BE2C (cell line): ENCODE measurements around the gene HEXA.

Experiments used
- DNase-seq: peaks from one replicate; pipeline ENCODE4 v3.0.0-alpha.2; 2020
- H3K27me3 ChIP-seq: fragments of 250-450 bp; sonication (Bioruptor Pico); 2 replicates; pipeline ENCODE4 v1.5.1; 2020; ENCODE audit warnings: mild to moderate bottlenecking
- H3K36me3 ChIP-seq: fragments of 250-450 bp; sonication (Bioruptor Pico); 2 replicates; pipeline ENCODE4 v1.5.1; 2020; ENCODE audit warnings: mild to moderate bottlenecking
- H3K4me1 ChIP-seq: fragments of 250-450 bp; sonication (Bioruptor Pico); 2 replicates; pipeline ENCODE4 v1.5.1; 2020
- H3K4me3 ChIP-seq: 2 replicates; pipeline ENCODE4 v1.5.1; 2011; ENCODE audit warnings: low read depth, low read length
- H3K9me3 ChIP-seq: fragments of 250-450 bp; sonication (Bioruptor Pico); 2 replicates; pipeline ENCODE4 v1.5.1; 2020
- TF ChIP-seq, protein P1 (sequence below): IDR thresholded peaks from 2 replicates; pipeline ENCODE4 v1.5.1; 2012; ENCODE audit warnings: mild to moderate bottlenecking, low read depth, low read length

Gene HEXA

DNA sequence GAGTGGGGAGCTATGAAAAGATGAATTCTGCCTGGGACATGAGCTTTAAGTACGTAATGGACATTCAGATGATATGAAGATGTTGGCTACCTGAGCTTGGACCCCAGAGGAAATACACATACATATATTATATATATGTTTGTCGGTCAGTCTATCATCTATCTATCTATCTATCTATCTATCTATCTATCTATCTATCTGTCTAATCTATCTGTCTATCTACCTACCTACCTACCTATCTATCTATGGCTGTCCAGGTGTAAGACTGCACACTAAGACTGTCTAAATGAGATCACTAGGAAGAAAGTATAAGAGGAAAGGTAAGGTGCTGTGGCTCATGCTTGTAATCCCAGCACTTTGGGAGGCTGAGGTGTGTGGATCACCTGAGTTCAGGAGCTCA is 37.7 kb downstream of the HEXA start:
- no peaks in the 10 kb centered on the region for H3K27me3 ChIP-seq
- H3K36me3 ChIP-seq, result no peaks in the 10 kb centered on the region
- DNase-seq, result no peak
- TF ChIP-seq, protein P1, sequence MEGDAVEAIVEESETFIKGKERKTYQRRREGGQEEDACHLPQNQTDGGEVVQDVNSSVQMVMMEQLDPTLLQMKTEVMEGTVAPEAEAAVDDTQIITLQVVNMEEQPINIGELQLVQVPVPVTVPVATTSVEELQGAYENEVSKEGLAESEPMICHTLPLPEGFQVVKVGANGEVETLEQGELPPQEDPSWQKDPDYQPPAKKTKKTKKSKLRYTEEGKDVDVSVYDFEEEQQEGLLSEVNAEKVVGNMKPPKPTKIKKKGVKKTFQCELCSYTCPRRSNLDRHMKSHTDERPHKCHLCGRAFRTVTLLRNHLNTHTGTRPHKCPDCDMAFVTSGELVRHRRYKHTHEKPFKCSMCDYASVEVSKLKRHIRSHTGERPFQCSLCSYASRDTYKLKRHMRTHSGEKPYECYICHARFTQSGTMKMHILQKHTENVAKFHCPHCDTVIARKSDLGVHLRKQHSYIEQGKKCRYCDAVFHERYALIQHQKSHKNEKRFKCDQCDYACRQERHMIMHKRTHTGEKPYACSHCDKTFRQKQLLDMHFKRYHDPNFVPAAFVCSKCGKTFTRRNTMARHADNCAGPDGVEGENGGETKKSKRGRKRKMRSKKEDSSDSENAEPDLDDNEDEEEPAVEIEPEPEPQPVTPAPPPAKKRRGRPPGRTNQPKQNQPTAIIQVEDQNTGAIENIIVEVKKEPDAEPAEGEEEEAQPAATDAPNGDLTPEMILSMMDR, result no peak
- peaks cover 3% of the 10 kb centered on the region; the same call in 1 of the 2 replicates for H3K4me1 ChIP-seq
- no peak overlapping the region for H3K4me3 ChIP-seq
- H3K9me3 ChIP-seq, result no peaks in the 10 kb centered on the region

DNA sequence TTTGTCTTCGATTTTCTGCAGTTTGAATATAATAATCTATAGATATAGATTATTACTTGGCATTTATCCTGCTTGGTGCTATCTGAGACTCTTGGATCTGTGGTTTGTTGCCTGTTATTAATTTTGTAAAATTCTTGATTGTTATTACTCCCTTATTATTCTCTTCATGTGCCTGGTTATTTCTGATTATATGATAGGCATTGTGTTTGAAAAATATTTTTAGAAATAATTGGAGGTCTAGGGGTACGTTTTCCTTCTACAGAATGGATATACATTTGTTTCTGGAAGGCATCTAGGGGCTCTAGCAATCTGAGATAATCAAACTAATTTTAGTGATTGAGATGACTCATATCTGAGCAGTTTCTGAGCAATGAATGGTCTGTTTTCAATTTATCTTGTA is 41.0 kb downstream of the HEXA start:
- TF ChIP-seq, protein P1, result no peak
- no peaks in the 10 kb centered on the region for H3K27me3 ChIP-seq
- H3K9me3 ChIP-seq, result no peaks in the 10 kb centered on the region
- DNase-seq, result no peak
- H3K4me1 ChIP-seq, result no peaks in the 10 kb centered on the region
- no peak overlapping the region for H3K4me3 ChIP-seq
- no peaks in the 10 kb centered on the region for H3K36me3 ChIP-seq

DNA sequence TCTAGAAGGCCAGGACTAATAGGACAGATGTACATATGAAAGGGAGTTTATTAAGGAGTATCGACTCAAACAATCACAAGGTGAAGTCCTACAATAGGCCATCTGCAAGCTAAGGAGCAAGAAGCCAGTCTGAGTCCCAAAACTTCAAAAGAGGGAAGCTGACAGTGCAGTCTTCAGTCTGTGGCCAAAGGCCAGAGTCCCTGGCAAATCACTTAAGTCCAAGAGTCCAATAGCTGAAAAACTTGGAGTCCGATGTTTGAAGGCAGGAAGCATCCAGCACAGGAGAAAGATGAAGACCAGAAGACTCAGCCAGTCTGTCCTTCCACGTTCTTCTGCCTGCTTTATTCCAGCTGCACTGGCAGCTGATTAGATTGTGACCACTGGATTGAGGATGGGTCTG is 44.8 kb downstream of the HEXA start:
- Histone ChIP-seq H3K36me3 (no peaks in the 10 kb centered on the region), H3K4me3 (no peak overlapping the region), H3K4me1 (no peaks in the 10 kb centered on the region), H3K27me3 (no peaks in the 10 kb centered on the region), H3K9me3 (no peaks in the 10 kb centered on the region)
- TF ChIP-seq, protein P1, result no peak
- no peak for DNase-seq

DNA sequence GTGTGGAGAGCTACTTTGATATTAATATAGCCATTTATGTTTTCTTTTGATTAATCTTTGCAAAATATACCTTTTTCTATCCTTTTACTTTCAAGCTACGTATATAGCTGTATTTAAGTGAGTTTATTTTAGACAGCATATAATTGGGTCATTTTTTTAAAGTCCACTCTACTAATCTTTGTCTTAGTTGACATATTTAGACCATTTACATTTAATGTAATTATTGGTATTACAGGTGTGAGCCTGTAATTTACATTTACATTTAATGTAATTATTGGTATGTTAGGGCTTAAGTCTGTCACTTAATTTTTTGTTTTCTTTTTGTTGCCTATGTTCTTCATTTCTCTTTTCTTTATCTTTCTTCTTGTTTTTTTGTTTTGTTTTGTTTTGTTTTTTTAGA is 52.1 kb downstream of the HEXA start:
- no peak overlapping the region for H3K4me3 ChIP-seq
- DNase-seq, result no peak
- TF ChIP-seq, protein P1, result no peak

DNA sequence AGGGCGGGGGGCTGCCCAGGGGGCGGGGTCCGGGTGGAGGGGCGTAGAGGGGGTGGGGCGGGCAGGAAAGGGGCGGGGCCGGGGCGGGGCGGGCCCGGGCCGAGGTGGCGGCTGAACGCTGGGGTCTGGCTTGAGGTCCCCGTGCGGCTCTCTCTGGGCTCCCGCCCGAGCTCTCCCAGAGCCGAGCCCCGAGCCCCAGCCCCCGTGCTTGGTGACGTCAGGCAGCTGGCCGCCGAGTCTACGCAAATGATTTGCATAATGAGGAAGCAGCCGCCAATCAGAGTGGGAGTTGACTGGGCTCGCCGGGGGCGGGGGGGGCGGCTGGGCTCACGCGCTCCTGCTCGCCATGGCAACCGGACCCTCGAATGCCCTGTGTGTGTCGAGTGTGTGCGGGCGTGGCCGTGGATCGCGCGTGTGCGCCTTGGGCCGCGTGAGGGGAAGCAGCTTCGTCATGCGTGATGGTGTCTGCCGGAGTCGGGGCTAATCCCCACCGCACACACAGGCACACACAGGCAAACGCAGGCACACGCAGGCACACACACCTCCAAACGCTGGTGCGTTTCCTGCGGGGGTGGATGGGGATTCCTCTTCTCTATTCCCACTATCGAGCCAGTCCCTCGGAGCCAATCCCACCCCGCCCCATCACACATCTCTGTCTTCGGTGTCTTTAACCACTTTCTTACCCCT is 55.7 kb downstream of the HEXA start, which contains the start of gene CELF6:
Gene CELF6 (minus strand): TSS at position 173 of the 687 bp plus-strand sequence. CDS start 283 bp downstream, outside the sequence.
- peak; percentile 99 for DNase-seq
- Histone ChIP-seq H3K36me3 (no peaks in the 10 kb centered on the region), H3K4me1 (peaks cover 14% of the 10 kb centered on the region), H3K27me3 (no peaks in the 10 kb centered on the region), H3K9me3 (no peaks in the 10 kb centered on the region), H3K4me3 (peak within 1 kb of the TSS; percentile 67)
- TF ChIP-seq, protein P1, result no peak

More for the DNA sequence above, 52.1 kb downstream of the HEXA start:
- H3K36me3 ChIP-seq, result no peaks in the 10 kb centered on the region
- no peaks in the 10 kb centered on the region for H3K9me3 ChIP-seq
- H3K4me1 ChIP-seq, result peaks cover 5% of the 10 kb centered on the region
- no peaks in the 10 kb centered on the region for H3K27me3 ChIP-seq

DNA sequence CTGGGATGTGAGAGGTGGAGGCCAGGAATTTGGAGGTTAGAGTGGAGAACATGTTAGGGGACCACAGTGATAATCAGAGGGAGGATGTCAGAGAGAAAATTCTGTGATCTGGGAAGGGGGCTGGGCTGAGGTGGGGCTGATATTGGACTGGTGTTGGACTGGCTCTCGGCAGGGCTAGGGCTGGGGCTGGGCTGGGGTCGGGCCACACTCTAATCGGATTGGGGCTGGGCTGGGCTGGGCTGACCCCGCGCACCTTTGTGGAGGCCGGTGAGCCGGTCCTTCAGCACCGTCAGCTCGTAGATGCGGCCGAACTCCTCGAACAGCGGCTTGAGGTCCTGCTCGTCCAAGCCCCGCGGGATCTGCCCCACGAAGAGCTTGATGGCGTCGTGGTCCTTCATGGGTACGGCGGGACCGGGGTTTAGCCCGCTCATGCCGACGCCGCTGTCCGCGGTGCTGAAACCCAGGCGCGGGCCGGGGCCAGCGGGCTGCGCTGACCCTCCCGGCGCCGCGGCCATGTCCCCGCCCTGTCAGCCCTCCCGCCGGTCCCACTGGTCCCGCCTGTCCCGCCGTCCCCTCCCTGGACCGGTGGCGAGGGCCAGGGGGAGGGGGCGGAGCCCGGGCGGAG is 56.3 kb downstream of the HEXA start:
- H3K4me3 ChIP-seq, result peak overlapping the region; percentile 57
- no peaks in the 10 kb centered on the region for H3K9me3 ChIP-seq
- DNase-seq, result no peak
- H3K4me1 ChIP-seq, result peaks cover 14% of the 10 kb centered on the region
- no peaks in the 10 kb centered on the region for H3K36me3 ChIP-seq
- no peaks in the 10 kb centered on the region for H3K27me3 ChIP-seq
- TF ChIP-seq, protein P1, result no peak
